Measurements from ENCODE around the gene POU2F2. TPM values are rescaled to one million over a fixed set of nuclear protein-coding genes. Genes with fewer than 3 reads are reported as not detected.

Gene POU2F2
- total RNA-seq, 1 donor from 2014 or later, result 6.1 TPM

- no peaks in the 10 kb centered on the region for H3K27me3 ChIP-seq (ENCODE audit: low read depth)
- peaks cover 14% of the 10 kb centered on the region for H3K4me1 ChIP-seq
- ATAC-seq (peak in 1 of 2 donors; percentile 29), DNase-seq (no peak)
- H3K27ac ChIP-seq, result no peak overlapping the region
- peak; percentile 23 for TF ChIP-seq CTCF (IDR thresholded peaks at IDR 0.05)
- H3K9me3 ChIP-seq, result no peaks in the 10 kb centered on the region
- H3K36me3 ChIP-seq, result peaks cover 47% of the 10 kb centered on the region
- intact Hi-C loops (cut with DNase I), result no loop called here
- H3K4me3 ChIP-seq, result no peak overlapping the region
Measured at GRCh38 chr19:42081584-42082203, 50.6 kb downstream of the POU2F2 start.

DNA sequence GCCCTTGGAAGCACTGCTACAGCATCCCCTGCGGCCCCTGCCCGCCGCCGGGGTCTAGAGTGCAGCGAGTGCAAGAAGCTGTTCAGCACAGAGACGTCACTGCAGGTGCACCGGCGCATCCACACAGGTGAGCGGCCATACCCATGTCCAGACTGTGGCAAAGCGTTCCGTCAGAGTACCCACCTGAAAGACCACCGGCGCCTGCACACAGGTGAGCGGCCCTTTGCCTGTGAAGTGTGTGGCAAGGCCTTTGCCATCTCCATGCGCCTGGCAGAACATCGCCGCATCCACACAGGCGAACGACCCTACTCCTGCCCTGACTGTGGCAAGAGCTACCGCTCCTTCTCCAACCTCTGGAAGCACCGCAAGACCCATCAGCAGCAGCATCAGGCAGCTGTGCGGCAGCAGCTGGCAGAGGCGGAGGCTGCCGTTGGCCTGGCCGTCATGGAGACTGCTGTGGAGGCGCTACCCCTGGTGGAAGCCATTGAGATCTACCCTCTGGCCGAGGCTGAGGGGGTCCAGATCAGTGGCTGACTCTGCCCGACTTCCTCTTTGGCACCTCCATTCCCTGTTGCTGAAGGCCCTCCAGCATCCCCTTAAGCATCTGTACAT, 51.4 kb downstream of the POU2F2 start:
- peaks cover 47% of the 10 kb centered on the region for H3K36me3 ChIP-seq
- H3K27ac ChIP-seq, result no peak overlapping the region
- no peak overlapping the region for H3K4me3 ChIP-seq
- peaks cover 17% of the 10 kb centered on the region for H3K4me1 ChIP-seq
- intact Hi-C loops (cut with DNase I), result no loop called here
- H3K27me3 ChIP-seq (ENCODE audit: low read depth), result no peaks in the 10 kb centered on the region
- no peak for TF ChIP-seq CTCF (IDR thresholded peaks at IDR 0.05)
- ATAC-seq, result no peak
- no peaks in the 10 kb centered on the region for H3K9me3 ChIP-seq
- no peak for DNase-seq

- intact Hi-C loops (cut with DNase I), result no loop called here
- TF ChIP-seq CTCF (IDR thresholded peaks at IDR 0.05), result no peak
- Histone ChIP-seq H3K4me1 (peaks cover 17% of the 10 kb centered on the region), H3K36me3 (peaks cover 47% of the 10 kb centered on the region), H3K27me3 (ENCODE audit: low read depth) (no peaks in the 10 kb centered on the region), H3K27ac (no peak overlapping the region), H3K4me3 (no peak overlapping the region), H3K9me3 (no peaks in the 10 kb centered on the region)
- no peak for ATAC-seq
- no peak for DNase-seq
Measured at GRCh38 chr19:42079886-42080763, 52.1 kb downstream of the POU2F2 start.

DNA sequence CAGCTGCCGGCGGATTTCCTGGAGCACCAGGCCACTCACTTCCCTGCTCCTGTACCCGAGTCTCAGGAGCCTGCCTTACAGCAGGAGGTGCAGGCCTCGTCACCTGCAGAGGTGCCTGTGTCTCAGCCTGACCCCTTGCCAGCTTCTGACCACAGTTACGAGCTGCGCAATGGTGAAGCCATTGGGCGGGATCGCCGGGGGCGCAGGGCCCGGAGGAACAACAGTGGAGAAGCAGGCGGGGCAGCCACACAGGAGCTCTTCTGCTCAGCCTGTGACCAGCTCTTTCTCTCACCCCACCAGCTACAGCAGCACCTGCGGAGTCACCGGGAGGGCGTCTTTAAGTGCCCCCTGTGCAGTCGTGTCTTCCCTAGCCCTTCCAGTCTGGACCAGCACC, 53.0 kb downstream of the POU2F2 start:
- Histone ChIP-seq H3K27me3 (ENCODE audit: low read depth) (no peaks in the 10 kb centered on the region), H3K4me3 (no peak overlapping the region), H3K9me3 (no peaks in the 10 kb centered on the region), H3K4me1 (peaks cover 17% of the 10 kb centered on the region), H3K36me3 (peaks cover 45% of the 10 kb centered on the region), H3K27ac (no peak overlapping the region)
- TF ChIP-seq CTCF (IDR thresholded peaks at IDR 0.05), result no peak
- intact Hi-C loops (cut with DNase I), result no loop called here
- ATAC-seq (no peak), DNase-seq (no peak)

DNA sequence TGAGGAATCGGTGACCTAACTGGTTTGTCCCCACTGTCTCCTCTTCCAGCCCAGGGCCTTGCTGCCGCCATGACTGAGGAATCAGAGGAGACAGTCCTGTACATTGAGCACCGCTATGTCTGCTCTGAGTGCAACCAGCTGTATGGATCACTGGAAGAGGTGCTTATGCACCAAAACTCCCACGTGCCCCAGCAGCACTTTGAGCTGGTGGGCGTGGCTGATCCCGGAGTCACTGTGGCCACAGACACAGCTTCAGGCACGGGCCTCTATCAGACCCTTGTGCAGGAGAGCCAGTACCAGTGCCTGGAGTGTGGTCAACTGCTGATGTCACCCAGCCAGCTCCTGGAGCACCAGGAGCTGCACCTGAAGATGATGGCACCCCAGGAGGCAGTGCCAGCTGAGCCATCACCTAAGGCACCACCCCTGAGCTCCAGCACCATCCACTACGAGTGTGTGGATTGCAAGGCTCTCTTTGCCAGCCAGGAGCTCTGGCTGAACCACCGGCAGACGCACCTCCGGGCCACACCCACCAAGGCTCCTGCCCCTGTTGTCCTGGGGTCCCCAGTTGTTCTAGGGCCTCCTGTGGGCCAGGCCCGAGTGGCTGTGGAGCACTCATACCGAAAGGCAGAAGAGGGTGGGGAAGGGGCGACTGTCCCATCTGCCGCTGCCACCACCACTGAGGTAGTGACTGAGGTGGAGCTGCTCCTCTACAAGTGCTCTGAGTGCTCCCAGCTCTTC, 53.5 kb downstream of the POU2F2 start:
- no peak overlapping the region for H3K4me3 ChIP-seq
- H3K27me3 ChIP-seq (ENCODE audit: low read depth), result no peaks in the 10 kb centered on the region
- peaks cover 17% of the 10 kb centered on the region for H3K4me1 ChIP-seq
- no peak for TF ChIP-seq CTCF (IDR thresholded peaks at IDR 0.05)
- no peak overlapping the region for H3K27ac ChIP-seq
- intact Hi-C loops (cut with DNase I), result no loop called here
- DNase-seq (no peak), ATAC-seq (no peak)
- no peaks in the 10 kb centered on the region for H3K9me3 ChIP-seq
- peaks cover 42% of the 10 kb centered on the region for H3K36me3 ChIP-seq
